ENCODE data around the gene OR2L5.

- no peak for TF ChIP-seq CTCF (IDR thresholded peaks at IDR 0.05)
- no peak for TF ChIP-seq POLR2A (IDR thresholded peaks at IDR 0.05)
- no peak for TF ChIP-seq EP300 (IDR thresholded peaks at IDR 0.05)
Observed at GRCh38 chr1:248013229-248013710, at the start of gene OR2L5.

All from stomach (tissue), 4 donors.